Neural cell (in vitro differentiated cells): ENCODE measurements around the gene ANKRD31.

Experiments
- EP300 ChIP-seq: fragments of 450-650 bp; conservative IDR thresholded peaks from 2 replicates; pipeline ENCODE4 v1.6.1; 2014; ENCODE audit warnings: antibody characterized with exemption, mild to moderate bottlenecking, moderate library complexity; ENCODE audit not compliant: poor library complexity, severe bottlenecking
- EZH2 ChIP-seq: fragments of 200-600, 300-800 bp; shearing (Covaris generic), sonication (generic); IDR thresholded peaks from 2 replicates; pipeline ENCODE4 v1.6.1; 2014; ENCODE audit warnings: antibody characterized with exemption, low read length, borderline replicate concordance, mild to moderate bottlenecking; ENCODE audit not compliant: insufficient read depth, poor library complexity, severe bottlenecking
- TF ChIP-seq, protein P1 (sequence below): fragments of 450-650 bp; IDR thresholded peaks from 2 replicates; pipeline ENCODE4 v1.5.1; 2014; ENCODE audit warnings: antibody characterized with exemption, mild to moderate bottlenecking, moderate library complexity; ENCODE audit not compliant: poor library complexity, severe bottlenecking

- TF ChIP-seq EP300, result no peak
- no peak for TF ChIP-seq EZH2
- TF ChIP-seq, protein P1, sequence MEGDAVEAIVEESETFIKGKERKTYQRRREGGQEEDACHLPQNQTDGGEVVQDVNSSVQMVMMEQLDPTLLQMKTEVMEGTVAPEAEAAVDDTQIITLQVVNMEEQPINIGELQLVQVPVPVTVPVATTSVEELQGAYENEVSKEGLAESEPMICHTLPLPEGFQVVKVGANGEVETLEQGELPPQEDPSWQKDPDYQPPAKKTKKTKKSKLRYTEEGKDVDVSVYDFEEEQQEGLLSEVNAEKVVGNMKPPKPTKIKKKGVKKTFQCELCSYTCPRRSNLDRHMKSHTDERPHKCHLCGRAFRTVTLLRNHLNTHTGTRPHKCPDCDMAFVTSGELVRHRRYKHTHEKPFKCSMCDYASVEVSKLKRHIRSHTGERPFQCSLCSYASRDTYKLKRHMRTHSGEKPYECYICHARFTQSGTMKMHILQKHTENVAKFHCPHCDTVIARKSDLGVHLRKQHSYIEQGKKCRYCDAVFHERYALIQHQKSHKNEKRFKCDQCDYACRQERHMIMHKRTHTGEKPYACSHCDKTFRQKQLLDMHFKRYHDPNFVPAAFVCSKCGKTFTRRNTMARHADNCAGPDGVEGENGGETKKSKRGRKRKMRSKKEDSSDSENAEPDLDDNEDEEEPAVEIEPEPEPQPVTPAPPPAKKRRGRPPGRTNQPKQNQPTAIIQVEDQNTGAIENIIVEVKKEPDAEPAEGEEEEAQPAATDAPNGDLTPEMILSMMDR, result no peak
Observed at GRCh38 chr5:75071100-75071499, 165.6 kb downstream of the ANKRD31 start.
